Activated CD4-positive, alpha-beta memory T cell treated with anti-CD3 and anti-CD28 coated beads for 36 hours (primary cell): ENCODE results near the gene PXYLP1. TPM values are rescaled to one million over a fixed set of nuclear protein-coding genes. Genes with fewer than 3 reads are reported as not detected.
A peak's percentile ranks its signal among the peaks of the same experiment; 100 is the strongest.

Experiments used
- CTCF ChIA-PET: fragments of 350-600 bp; sonication (Branson Sonifier 250); formaldehyde crosslinking; loops from one replicate; lab custom pipeline; 2021; ENCODE audit warnings: antibody characterized with exemption, inconsistent platforms; lab: Charles Lee
- POLR2A ChIA-PET: fragments of 350-600 bp; sonication (Branson Sonifier 250); formaldehyde crosslinking; loops from one replicate; lab custom pipeline; 2021; ENCODE audit warnings: antibody characterized with exemption; lab: Charles Lee
- DNase-seq: peaks from one replicate; pipeline ENCODE4 v3.0.0-alpha.2; 2020
- H3K27ac Mint-ChIP-seq: one replicate; pipeline ENCODE4 v1.8.0; 2021; ENCODE audit warnings: mixed read lengths
- H3K27me3 Mint-ChIP-seq: one replicate; pipeline ENCODE4 v1.8.0; 2021; ENCODE audit warnings: mixed read lengths
- H3K36me3 Mint-ChIP-seq: one replicate; pipeline ENCODE4 v1.8.0; 2021; ENCODE audit warnings: mixed read lengths
- H3K4me1 Mint-ChIP-seq: one replicate; pipeline ENCODE4 v1.8.0; 2021; ENCODE audit warnings: low read depth, mixed read lengths
- H3K4me3 Mint-ChIP-seq: one replicate; pipeline ENCODE4 v1.8.0; 2021; ENCODE audit warnings: mild to moderate bottlenecking, mixed read lengths
- H3K9me3 Mint-ChIP-seq: one replicate; pipeline ENCODE4 v1.8.0; 2021; ENCODE audit warnings: mixed read lengths
- intact Hi-C: fragments of 100-400 bp; cut with micrococcal nuclease; formaldehyde crosslinking; loops from one replicate; pipeline ENCODE4 v1.15.1; 2023
- total RNA-seq, 2 experiments: library from RNA; stranded (reverse); gene quantifications; one replicate each; pipeline ENCODE4 v1.2.3, GENCODE V29; 2021

PXYLP1 gene
- total RNA-seq, 2 experiments from 2014 or later, result 9.0 to 11.6 TPM

DNA sequence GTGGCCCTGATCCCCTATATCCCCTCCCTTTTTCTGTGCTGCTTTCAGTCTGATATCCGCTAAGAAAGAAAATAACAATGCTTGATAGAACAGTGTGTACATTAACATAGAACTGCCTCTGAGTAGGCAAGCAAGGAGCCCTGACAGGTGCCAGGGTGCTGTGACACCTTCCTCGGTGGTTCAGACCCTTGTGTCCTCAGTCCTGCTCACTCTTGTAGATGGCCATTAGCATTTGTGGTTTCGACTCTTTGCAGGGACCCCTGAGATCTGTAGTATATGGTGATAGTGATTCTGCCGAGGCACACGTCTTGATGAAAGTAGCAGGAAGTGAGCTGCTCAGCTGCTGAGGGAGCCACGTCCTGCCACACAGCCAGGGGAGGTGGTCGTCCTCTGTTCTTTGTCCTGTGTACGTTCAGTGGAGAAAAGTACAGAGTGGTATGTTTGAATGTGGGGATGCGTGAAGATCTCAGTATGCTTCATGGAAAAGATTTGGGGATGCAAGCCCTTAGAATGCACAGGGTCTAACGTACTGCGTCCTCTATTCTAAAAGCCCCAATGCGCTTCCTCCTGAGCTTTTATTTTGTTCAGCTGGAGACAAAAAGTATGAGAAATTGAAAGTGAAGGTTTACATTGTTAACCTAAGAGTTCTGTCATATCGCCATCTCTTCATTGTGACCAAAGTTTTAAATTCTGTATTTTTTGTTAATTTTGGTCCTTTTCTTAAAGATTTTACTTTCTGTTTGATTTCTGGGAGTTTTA, 35.4 kb downstream of the PXYLP1 start:
- Mint-ChIP-seq H3K36me3 (no peaks in the 10 kb centered on the region), H3K27ac (peak overlapping the region; percentile 86), H3K4me3 (peak overlapping the region; percentile 75), H3K27me3 (no peaks in the 10 kb centered on the region), H3K4me1 (peaks cover 31% of the 10 kb centered on the region), H3K9me3 (no peaks in the 10 kb centered on the region)
- DNase-seq, result peak; percentile 56
- ChIA-PET POLR2A (interaction anchor here (0.8 to 4.0 kb wide), 6 partner anchors 9 to 219 kb away, joined by 3 to 18 read pairs (median 4); partner anchors contain the start of genes PXYLP1 and RASA2), CTCF (interaction anchor here (0.9 to 5.3 kb wide), 8 partner anchors 9 to 185 kb away, joined by 3 to 38 read pairs (median 5); partner anchors contain the start of gene PXYLP1)
- intact Hi-C loops, result no loop called here

GRCh38 chr3:141267629-141268028, 36.0 kb downstream of the PXYLP1 start:
- peak overlapping the region; percentile 86 for H3K27ac Mint-ChIP-seq
- intact Hi-C loops, result no loop called here
- H3K36me3 Mint-ChIP-seq, result no peaks in the 10 kb centered on the region
- no peaks in the 10 kb centered on the region for H3K9me3 Mint-ChIP-seq
- DNase-seq, result no peak
- ChIA-PET CTCF (interaction anchor here (1.0 to 5.3 kb wide), 6 partner anchors 12 to 39 kb away, joined by 3 to 38 read pairs (median 6); partner anchors contain the start of gene PXYLP1), POLR2A (interaction anchor here (0.8 to 4.0 kb wide), 6 partner anchors 9 to 219 kb away, joined by 3 to 18 read pairs (median 4); partner anchors contain the start of genes PXYLP1 and RASA2)
- no peaks in the 10 kb centered on the region for H3K27me3 Mint-ChIP-seq
- peak overlapping the region; percentile 75 for H3K4me3 Mint-ChIP-seq
- H3K4me1 Mint-ChIP-seq, result peaks cover 26% of the 10 kb centered on the region

DNA sequence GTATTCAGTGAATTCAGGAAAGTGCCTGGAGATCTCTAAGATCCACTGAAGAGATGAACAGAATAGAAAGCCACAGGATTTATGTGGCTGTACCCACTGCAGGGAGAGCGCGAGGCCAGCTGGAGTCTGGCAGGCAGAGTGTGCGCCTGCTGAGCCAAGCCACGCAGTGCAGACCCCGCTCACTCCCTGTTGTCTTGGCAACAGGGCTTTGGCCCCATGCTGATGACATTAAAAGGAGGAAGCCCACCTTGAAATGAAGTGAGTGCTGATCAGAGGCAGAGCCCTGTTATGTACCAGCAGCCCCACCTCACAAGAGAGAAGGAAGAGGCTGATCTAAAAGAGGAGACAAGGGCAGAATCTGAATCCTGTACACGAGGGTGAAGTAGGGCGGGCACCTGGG, 36.7 kb downstream of the PXYLP1 start:
- CTCF ChIA-PET, result interaction anchor here (0.8 to 5.3 kb wide), 5 partner anchors 10 to 39 kb away, joined by 3 to 38 read pairs (median 7); partner anchors contain the start of gene PXYLP1
- POLR2A ChIA-PET, result interaction anchor here (4.0 kb wide), 1 partner anchor 36 kb away, joined by 18 read pairs; the partner anchor contains the start of gene PXYLP1
- peaks cover 30% of the 10 kb centered on the region for H3K4me1 Mint-ChIP-seq

GRCh38 chr3:141268791-141269190, 37.2 kb downstream of the PXYLP1 start:
- intact Hi-C loops, result no loop called here
- Mint-ChIP-seq H3K36me3 (no peaks in the 10 kb centered on the region), H3K27me3 (no peaks in the 10 kb centered on the region), H3K4me1 (peaks cover 35% of the 10 kb centered on the region), H3K4me3 (no peak overlapping the region), H3K27ac (no peak overlapping the region), H3K9me3 (no peaks in the 10 kb centered on the region)
- ChIA-PET POLR2A (interaction anchor here (4.0 kb wide), 1 partner anchor 36 kb away, joined by 18 read pairs; the partner anchor contains the start of gene PXYLP1), CTCF (interaction anchor here (0.8 to 5.3 kb wide), 3 partner anchors 10 to 37 kb away, joined by 3 to 38 read pairs (median 20); partner anchors contain the start of gene PXYLP1)
- DNase-seq, result no peak

More for the DNA sequence above, 36.7 kb downstream of the PXYLP1 start:
- Mint-ChIP-seq H3K27me3 (no peaks in the 10 kb centered on the region), H3K27ac (peak overlapping the region; percentile 86), H3K9me3 (no peaks in the 10 kb centered on the region), H3K4me3 (no peak overlapping the region), H3K36me3 (no peaks in the 10 kb centered on the region)
- DNase-seq, result no peak
- intact Hi-C loops, result no loop called here

DNA sequence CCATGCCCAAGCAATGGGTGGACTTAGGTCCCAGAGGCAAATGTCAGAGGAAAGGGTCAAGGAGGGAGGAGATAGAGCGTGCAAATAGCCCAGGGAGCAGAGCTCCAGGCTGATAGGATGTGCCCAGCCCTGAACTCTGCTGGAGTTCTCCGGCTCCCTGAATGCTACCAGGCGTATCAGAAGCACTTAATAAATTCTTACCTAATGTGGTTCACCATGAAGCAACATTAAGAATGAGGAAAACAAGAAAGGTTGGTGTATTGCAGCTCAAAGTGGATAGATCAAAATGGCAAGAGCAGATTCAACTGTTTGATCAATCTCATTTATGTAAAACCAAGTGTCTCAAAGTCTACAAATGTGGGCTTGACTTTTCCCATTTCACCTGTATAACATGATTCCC, 38.3 kb downstream of the PXYLP1 start:
- Mint-ChIP-seq H3K36me3 (peaks cover 3% of the 10 kb centered on the region), H3K4me3 (no peak overlapping the region), H3K4me1 (peaks cover 46% of the 10 kb centered on the region), H3K9me3 (no peaks in the 10 kb centered on the region), H3K27me3 (no peaks in the 10 kb centered on the region), H3K27ac (no peak overlapping the region)
- intact Hi-C loops, result no loop called here
- no peak for DNase-seq
- ChIA-PET POLR2A (no interaction called here), CTCF (interaction anchor here (1.3 kb wide), 1 partner anchor 9 kb away, joined by 3 read pairs; no protein-coding TSS in a partner anchor)

- ChIA-PET CTCF (interaction anchor here (1.3 to 2.2 kb wide), 2 partner anchors 8 to 39 kb away, joined by 3 to 16 read pairs; partner anchors contain the start of gene PXYLP1), POLR2A (no interaction called here)
- H3K27ac Mint-ChIP-seq, result no peak overlapping the region
- no peak for DNase-seq
- peaks cover 43% of the 10 kb centered on the region for H3K4me1 Mint-ChIP-seq
- intact Hi-C loops, result no loop called here
- H3K4me3 Mint-ChIP-seq, result no peak overlapping the region
- no peaks in the 10 kb centered on the region for H3K27me3 Mint-ChIP-seq
- H3K36me3 Mint-ChIP-seq, result peaks cover 3% of the 10 kb centered on the region
- no peaks in the 10 kb centered on the region for H3K9me3 Mint-ChIP-seq
Measured at GRCh38 chr3:141271279-141272030, 39.8 kb downstream of the PXYLP1 start.

DNA sequence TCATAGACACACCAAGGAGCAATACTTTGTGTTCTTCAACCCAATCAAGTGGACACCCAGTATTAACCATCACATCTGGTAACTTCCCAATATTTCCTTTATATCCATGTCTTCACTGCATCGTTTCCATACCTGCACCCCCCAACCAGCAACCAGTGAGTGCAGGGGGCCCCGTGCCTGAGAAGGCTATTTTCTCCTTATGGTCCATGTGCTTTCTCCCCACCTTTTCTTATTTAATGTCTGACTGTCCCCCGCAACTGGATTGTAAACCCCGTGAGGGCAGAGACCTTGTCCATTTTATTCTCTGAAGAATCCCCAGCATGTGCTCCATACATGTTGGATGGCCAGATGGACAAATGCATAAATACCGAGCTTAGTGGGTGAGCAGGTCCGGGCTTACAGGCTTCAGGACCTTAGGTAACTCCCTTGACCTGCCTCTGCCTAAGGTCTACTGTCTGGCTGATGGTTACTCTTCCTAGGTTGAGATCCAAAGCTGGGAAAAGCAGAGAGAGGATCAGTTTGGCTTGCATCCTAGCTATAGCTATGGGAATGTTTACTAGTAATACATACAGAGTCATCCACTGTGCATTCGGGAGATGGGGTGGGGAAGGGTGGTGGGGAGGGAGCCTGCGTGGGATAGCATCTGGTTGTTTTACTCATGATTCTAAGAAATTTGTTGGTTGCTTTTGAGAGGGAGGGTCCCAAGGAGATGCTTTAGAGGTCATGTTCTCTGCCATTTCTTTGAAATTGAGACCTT, 41.5 kb downstream of the PXYLP1 start:
- peaks cover 30% of the 10 kb centered on the region for H3K4me1 Mint-ChIP-seq
- intact Hi-C loops, result no loop called here
- POLR2A ChIA-PET, result no interaction called here
- no peaks in the 10 kb centered on the region for H3K27me3 Mint-ChIP-seq
- no peak overlapping the region for H3K4me3 Mint-ChIP-seq
- CTCF ChIA-PET, result interaction anchor here (0.6 to 3.2 kb wide), 4 partner anchors 17 to 279 kb away, joined by 3 to 21 read pairs (median 6); partner anchors contain the start of gene PXYLP1
- H3K9me3 Mint-ChIP-seq, result no peaks in the 10 kb centered on the region
- no peak for DNase-seq
- no peak overlapping the region for H3K27ac Mint-ChIP-seq
- H3K36me3 Mint-ChIP-seq, result peaks cover 3% of the 10 kb centered on the region

- no peak for DNase-seq
- Mint-ChIP-seq H3K36me3 (peaks cover 3% of the 10 kb centered on the region), H3K4me1 (peaks cover 26% of the 10 kb centered on the region), H3K27me3 (no peaks in the 10 kb centered on the region), H3K4me3 (no peak overlapping the region), H3K27ac (peak overlapping the region; percentile 77), H3K9me3 (no peaks in the 10 kb centered on the region)
- intact Hi-C loops, result loop anchor here (2.0 kb wide), 1 partner anchor 33 kb away; no protein-coding TSS in a partner anchor
- POLR2A ChIA-PET, result no interaction called here
- CTCF ChIA-PET, result interaction anchor here (0.6 to 3.2 kb wide), 6 partner anchors 9 to 278 kb away, joined by 3 to 21 read pairs (median 3); partner anchors contain the start of gene PXYLP1
Measured at GRCh38 chr3:141273700-141274410, 42.2 kb downstream of the PXYLP1 start.

- Mint-ChIP-seq H3K4me3 (no peak overlapping the region), H3K4me1 (peaks cover 33% of the 10 kb centered on the region), H3K27ac (peak overlapping the region; percentile 77), H3K36me3 (peaks cover 3% of the 10 kb centered on the region), H3K9me3 (no peaks in the 10 kb centered on the region), H3K27me3 (no peaks in the 10 kb centered on the region)
- CTCF ChIA-PET, result interaction anchor here (1.0 to 3.2 kb wide), 4 partner anchors 18 to 180 kb away, joined by 3 to 21 read pairs (median 6); partner anchors contain the start of gene PXYLP1
- POLR2A ChIA-PET, result interaction anchor here (1.0 kb wide), 1 partner anchor 43 kb away, joined by 3 read pairs; the partner anchor contains the start of gene PXYLP1
- intact Hi-C loops, result loop anchor here (1.0 to 2.0 kb wide), 2 partner anchors 13 to 32 kb away; no protein-coding TSS in a partner anchor
- DNase-seq, result no peak
Measured at GRCh38 chr3:141274411-141275031, 42.9 kb downstream of the PXYLP1 start.

- Mint-ChIP-seq H3K36me3 (peaks cover 5% of the 10 kb centered on the region), H3K27ac (peak overlapping the region; percentile 77), H3K4me1 (peaks cover 33% of the 10 kb centered on the region), H3K9me3 (no peaks in the 10 kb centered on the region), H3K4me3 (no peak overlapping the region), H3K27me3 (no peaks in the 10 kb centered on the region)
- peak; percentile 51 for DNase-seq
- ChIA-PET POLR2A (interaction anchor here (1.0 kb wide), 1 partner anchor 43 kb away, joined by 3 read pairs; the partner anchor contains the start of gene PXYLP1), CTCF (interaction anchor here (1.6 to 3.2 kb wide), 3 partner anchors 19 to 43 kb away, joined by 3 to 21 read pairs (median 9); partner anchors contain the start of gene PXYLP1)
- intact Hi-C loops, result loop anchor here (1.0 to 2.0 kb wide), 2 partner anchors 14 to 32 kb away; no protein-coding TSS in a partner anchor
Measured at GRCh38 chr3:141275032-141275422, 43.4 kb downstream of the PXYLP1 start.
